Ascending aorta (tissue), 2 donors: ENCODE results near the gene ZNF581. TPM values are rescaled to one million over a fixed set of nuclear protein-coding genes. Genes with fewer than 3 reads are reported as not detected.

Source experiments
- DNase-seq, 2 donors: peaks; one replicate each; pipeline ENCODE4 v3.0.0-alpha.2; 2019; ENCODE audit warnings: low spot score in 2 of 2
- H3K27ac ChIP-seq, 2 donors: fragments of 200-600 bp; sonication (generic); one replicate each; pipeline ENCODE4 v1.5.1; 2016 to 2017; ENCODE audit warnings: mild to moderate bottlenecking in 1 of 2
- H3K27me3 ChIP-seq: fragments of 200-600 bp; sonication (generic); one replicate; pipeline ENCODE4 v1.5.1; 2017
- H3K36me3 ChIP-seq, 2 donors: fragments of 200-600 bp; sonication (generic); one replicate each; pipeline ENCODE4 v1.5.1; 2016
- H3K4me1 ChIP-seq, 2 donors: fragments of 200-600 bp; sonication (generic); one replicate each; pipeline ENCODE4 v1.5.1; 2016 to 2017; ENCODE audit warnings: mild to moderate bottlenecking in 1 of 2
- H3K4me3 ChIP-seq, 2 donors: fragments of 200-600 bp; sonication (generic); one replicate each; pipeline ENCODE4 v1.5.1; 2016 to 2017; ENCODE audit warnings: mild to moderate bottlenecking in 1 of 2
- H3K9me3 ChIP-seq, 2 donors: fragments of 200-600 bp; sonication (generic); one replicate each; pipeline ENCODE4 v1.5.1; 2016
- CTCF ChIP-seq, 3 experiments: fragments of 200-600 bp in 2 of 3; fragments of 450-650 bp in 1 of 3; sonication (generic) in 2 of 3; IDR thresholded peaks; one replicate each; pipeline ENCODE4 v1.5.1; 2016 to 2019; ENCODE audit warnings: antibody characterized with exemption in 3 of 3, mild to moderate bottlenecking in 1 of 3, moderate library complexity in 1 of 3
- intact Hi-C: fragments of 100-400 bp; cut with DNase I; formaldehyde crosslinking; loops from one replicate; pipeline ENCODE4 v1.15.1; 2023
- total RNA-seq: library from RNA; depleted of rRNA; stranded (reverse); fragments of >200 nt; gene quantifications from one replicate; pipeline ENCODE4 v1.1.0, GENCODE V29; 2016

ZNF581 gene
- total RNA-seq, 1 donor from 2014 or later, result 12.1 TPM

DNA sequence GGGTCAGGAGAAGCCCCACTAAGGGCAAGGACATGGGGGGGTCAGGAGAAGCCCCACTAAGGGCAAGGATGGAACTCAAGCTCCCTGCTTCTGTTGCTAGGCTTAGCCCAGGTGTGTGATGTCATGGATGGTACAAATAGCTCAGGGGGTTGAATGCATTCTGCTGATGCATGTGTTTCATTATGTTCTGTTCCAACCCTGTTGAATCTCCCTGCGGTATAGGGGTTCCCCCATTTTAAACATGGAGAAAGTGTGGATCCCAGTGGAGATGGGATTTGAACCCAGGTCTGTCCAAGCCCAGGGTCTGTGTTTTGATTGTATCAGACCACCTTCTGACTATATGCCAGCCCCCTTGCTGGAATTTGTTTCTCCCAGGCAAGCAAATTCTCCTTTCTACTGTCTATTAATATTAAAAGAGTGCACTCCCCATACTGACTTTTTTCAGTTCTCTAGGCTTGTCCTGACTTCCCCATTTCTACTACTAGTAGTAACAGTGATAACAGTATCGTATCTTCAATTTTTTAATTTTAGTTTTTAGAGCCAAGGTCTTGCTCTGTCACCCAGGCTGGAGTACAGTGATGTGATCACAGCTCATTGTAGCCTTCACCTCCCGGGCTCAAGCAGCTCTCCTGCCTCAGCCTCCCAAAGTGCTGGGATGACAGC, 31.3 kb upstream of the ZNF581 start:
- intact Hi-C loops, result no loop called here
- no peak for TF ChIP-seq CTCF (IDR thresholded peaks at IDR 0.05)

DNA sequence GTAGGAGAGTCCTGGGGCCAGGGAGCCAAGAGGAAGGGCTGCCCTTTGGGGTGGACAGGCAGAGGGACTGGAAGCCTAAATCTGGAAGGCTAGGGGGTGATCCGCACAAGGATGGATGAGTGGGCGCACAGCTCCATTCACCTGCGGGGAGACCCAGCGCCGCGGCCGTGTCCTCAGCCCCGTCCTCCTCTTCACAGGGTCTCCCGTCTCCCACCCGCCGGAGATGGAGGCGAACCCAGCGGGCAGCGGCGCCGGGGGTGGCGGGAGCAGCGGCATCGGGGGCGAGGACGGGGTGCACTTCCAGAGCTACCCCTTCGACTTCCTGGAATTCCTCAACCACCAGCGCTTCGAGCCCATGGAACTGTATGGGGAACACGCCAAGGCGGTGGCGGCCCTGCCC, 30.1 kb upstream of the ZNF581 start:
- Histone ChIP-seq H3K27ac (no peak overlapping the region), H3K4me1 (no peaks in the 10 kb centered on the region), H3K9me3 (no peaks in the 10 kb centered on the region), H3K4me3 (no peak overlapping the region), H3K36me3 (peaks cover 32 to 50% of the 10 kb centered on the region in 2 donors), H3K27me3 (no peaks in the 10 kb centered on the region)
- no peak for TF ChIP-seq CTCF (IDR thresholded peaks at IDR 0.05)
- intact Hi-C loops, result no loop called here
- no peak for DNase-seq

More for the DNA sequence above, 31.3 kb upstream of the ZNF581 start:
- Histone ChIP-seq H3K27me3 (no peaks in the 10 kb centered on the region), H3K9me3 (no peaks in the 10 kb centered on the region), H3K36me3 (peaks cover 25 to 40% of the 10 kb centered on the region in 2 donors), H3K27ac (no peak overlapping the region), H3K4me3 (no peak overlapping the region), H3K4me1 (no peaks in the 10 kb centered on the region)
- DNase-seq, result no peak

DNA sequence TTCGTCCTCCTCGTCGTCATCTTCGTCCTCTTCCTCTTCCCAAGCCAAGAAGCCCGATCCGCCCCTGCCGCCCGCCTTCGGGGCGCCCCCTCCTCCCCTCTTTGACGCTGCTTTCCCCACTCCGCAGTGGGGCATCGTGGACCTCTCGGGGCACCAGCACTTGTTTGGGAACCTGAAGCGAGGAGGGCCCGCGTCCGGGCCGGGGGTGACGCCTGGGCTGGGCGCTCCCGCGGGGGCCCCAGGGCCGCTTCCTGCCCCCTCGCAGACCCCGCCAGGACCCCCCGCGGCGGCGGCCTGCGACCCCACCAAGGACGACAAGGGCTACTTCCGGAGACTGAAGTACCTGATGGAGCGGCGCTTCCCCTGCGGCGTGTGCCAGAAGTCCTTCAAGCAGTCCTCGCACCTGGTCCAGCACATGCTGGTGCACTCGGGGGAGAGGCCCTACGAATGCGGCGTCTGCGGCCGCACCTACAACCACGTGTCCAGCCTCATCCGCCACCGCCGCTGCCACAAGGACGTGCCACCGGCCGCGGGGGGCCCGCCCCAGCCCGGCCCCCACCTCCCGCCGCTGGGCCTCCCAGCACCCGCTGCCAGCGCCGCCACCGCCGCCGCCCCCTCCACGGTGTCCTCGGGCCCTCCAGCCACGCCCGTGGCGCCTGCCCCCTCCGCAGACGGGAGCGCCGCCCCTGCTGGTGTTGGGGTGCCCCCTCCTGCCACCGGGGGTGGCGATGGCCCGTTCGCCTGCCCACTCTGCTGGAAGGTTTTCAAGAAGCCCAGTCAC, 29.3 kb upstream of the ZNF581 start:
- Histone ChIP-seq H3K36me3 (peaks cover 32 to 50% of the 10 kb centered on the region in 2 donors), H3K27me3 (no peaks in the 10 kb centered on the region), H3K27ac (no peak overlapping the region), H3K4me1 (no peaks in the 10 kb centered on the region), H3K4me3 (no peak overlapping the region), H3K9me3 (no peaks in the 10 kb centered on the region)
- no peak for DNase-seq
- intact Hi-C loops, result no loop called here
- TF ChIP-seq CTCF (IDR thresholded peaks at IDR 0.05), result no peak

- Histone ChIP-seq H3K27ac (no peak overlapping the region), H3K9me3 (no peaks in the 10 kb centered on the region), H3K36me3 (peaks cover 32 to 44% of the 10 kb centered on the region in 2 donors), H3K4me3 (no peak overlapping the region), H3K4me1 (no peaks in the 10 kb centered on the region), H3K27me3 (no peaks in the 10 kb centered on the region)
- TF ChIP-seq CTCF (IDR thresholded peaks at IDR 0.05), result no peak
- intact Hi-C loops, result no loop called here
- no peak for DNase-seq
Observed at GRCh38 chr19:55614711-55615542, 28.5 kb upstream of the ZNF581 start.

DNA sequence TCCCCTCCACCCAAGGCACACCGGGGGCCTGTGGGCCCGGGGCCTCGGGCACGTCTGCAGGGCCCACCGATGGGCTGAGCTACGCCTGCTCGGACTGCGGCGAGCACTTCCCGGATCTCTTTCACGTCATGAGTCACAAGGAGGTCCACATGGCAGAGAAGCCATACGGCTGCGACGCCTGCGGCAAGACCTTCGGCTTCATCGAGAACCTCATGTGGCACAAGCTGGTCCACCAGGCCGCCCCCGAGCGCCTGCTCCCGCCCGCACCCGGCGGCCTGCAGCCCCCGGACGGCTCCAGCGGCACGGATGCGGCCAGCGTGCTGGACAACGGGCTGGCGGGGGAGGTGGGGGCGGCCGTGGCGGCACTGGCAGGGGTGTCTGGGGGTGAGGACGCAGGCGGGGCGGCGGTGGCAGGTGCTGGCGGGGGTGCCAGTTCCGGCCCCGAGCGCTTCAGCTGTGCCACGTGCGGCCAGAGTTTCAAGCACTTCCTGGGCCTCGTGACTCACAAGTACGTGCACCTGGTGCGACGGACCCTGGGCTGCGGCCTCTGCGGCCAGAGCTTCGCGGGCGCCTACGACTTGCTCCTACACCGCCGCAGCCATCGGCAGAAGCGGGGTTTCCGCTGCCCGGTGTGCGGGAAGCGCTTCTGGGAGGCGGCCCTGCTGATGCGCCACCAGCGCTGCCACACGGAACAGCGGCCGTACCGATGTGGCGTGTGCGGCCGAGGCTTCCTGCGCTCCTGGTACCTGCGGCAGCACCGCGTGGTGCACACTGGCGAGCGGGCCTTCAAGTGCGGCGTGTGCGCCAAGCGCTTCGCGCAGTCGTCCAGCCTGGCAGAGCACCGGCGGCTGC, 27.7 kb upstream of the ZNF581 start:
- no peak for TF ChIP-seq CTCF (IDR thresholded peaks at IDR 0.05)
- Histone ChIP-seq H3K27me3 (no peaks in the 10 kb centered on the region), H3K36me3 (peaks cover 32 to 36% of the 10 kb centered on the region in 2 donors), H3K4me1 (no peaks in the 10 kb centered on the region), H3K9me3 (no peaks in the 10 kb centered on the region), H3K27ac (no peak overlapping the region), H3K4me3 (no peak overlapping the region)
- DNase-seq, result no peak
- intact Hi-C loops, result no loop called here
